Measurements from ENCODE around the gene SCTR.

SCTR gene

DNA sequence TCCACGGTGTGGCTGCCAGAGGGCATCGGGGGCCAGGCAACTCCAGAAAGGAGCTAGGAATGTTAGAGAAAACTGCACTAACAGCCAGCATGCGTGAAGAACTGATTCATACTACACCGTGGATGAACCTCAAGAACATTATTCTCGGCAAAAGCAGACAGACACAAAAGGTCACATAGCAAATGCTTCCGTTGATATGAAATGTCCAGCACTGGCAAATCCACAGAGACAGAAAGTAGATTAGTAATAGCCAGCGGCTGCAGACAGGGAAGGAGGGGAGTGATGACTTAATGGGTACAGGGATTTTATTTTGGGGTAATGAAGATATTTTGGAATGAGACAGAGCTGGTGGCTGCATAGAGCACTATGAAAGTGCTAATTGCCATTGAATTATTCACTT, 37.4 kb downstream of the SCTR start:
- no peak for DNase-seq

GRCh38 chr2:119486196-119486827, 38.0 kb downstream of the SCTR start:
- no peak for DNase-seq

- DNase-seq: no peak
Observed at GRCh38 chr2:119485336-119486110, 38.8 kb downstream of the SCTR start.

DNA sequence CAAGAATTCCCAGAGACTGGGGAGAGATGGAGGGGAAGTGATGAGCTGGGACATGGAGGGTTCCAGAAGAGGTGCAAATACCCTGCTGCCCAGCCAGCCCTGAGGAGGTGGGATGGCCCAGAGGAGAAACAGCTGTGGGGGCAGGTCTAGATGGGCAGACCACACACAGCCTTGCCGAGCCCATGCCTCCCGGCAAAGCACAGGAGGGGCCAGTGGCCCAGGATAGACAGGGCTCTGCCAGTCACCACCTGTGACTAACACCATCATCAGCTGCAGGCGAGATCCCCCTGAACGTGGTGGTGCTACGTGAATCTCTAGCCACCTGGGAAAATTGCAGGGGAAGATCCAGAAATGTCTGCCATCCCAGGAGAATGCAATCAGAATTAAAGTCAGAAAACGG, 39.4 kb downstream of the SCTR start:
- DNase-seq: no peak

GRCh38 chr2:119483896-119484718, 40.2 kb downstream of the SCTR start:
- no peak for DNase-seq

GRCh38 chr2:119483395-119483753, 40.9 kb downstream of the SCTR start:
- no peak for DNase-seq

- no peak for DNase-seq
Observed at GRCh38 chr2:119482481-119483394, 41.5 kb downstream of the SCTR start.

GRCh38 chr2:119481501-119482455, 42.5 kb downstream of the SCTR start:
- peak; percentile 56 for DNase-seq

DNA sequence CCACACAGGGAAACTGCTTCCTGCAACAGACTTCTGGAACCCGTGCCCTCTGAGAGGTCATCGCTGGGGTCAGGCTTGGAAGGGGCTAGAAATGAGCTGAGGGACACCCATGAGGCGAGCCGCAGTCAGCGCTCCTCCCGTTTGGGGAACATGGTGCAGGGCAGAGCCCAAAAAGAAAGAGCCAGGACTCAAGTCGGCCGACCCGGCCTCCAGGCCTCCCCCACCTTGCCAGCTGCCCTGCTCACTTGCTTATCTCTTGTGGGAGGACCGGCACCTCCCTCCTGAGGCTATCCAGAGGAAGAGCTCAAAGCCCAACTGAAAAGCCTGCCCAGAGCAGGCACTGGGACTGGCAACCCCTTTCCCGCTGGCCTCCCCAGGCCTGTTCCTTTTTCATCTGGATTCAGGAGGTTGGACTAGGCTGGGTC, 43.6 kb downstream of the SCTR start:
- no peak for DNase-seq

- DNase-seq: no peak
Observed at GRCh38 chr2:119480184-119480583, 44.1 kb downstream of the SCTR start.

GRCh38 chr2:119478978-119479295, 45.3 kb downstream of the SCTR start:
- DNase-seq: no peak

- DNase-seq: no peak
Observed at GRCh38 chr2:119478188-119478977, 45.9 kb downstream of the SCTR start.

DNA sequence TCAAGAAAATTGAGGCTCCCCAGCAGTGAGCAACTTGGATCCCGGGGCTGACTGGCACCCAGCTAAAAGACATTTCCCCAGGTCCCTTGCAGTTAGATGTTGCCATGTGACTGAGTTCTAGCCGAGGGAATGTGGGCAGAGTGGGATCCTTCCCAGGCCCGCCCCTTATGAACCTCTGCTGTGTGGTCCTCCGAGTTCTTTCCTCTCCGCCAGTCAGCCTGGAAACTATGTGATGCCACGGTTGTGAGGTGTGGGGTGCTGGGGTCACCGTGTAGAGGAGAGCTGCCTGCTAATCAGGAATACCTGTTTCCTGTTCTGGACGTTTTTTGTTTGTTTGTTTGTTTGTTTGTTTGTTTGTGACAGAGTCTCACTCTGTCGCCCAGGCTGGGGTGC, 47.2 kb downstream of the SCTR start:
- DNase-seq: no peak

DNA sequence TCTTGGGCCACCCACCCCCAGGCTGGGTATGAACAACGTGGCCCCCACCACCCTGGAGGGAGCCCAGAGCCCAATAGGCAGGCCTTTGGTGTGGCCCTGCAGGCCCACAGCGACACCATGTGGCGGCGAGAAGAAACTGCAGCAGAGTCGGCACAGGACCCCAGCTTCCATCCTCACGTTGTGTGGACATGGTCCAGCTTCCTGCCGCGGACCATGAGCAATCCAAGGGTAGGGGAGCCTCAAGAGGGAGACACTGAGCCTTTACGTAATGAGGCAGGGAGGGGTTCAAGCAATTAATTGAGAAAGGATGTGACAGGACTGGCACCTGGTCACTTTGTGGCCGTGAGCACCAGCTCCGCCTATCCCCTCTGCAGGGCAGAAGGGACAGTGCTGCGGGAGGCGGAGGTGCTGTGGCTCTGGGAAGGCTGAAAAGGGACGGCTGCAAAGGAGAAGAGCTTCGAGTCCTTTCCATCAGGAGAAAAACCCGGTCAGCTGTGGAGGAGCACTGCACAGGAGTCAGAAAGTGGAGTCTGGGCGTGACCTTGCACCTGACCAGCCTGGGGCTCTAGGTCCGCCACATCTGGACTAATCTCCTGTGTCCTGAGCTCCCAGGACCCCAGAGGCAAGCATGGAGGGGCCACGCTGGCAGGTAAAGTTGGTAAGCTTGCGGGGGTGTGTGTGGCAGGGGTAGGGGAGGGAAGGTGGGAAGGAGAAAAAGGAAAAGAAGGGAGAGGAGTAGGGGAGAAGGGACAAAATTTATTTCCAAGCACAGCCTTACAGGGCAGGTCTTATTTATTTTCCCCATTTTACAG, 47.8 kb downstream of the SCTR start:
- peak; percentile 36 for DNase-seq

GRCh38 chr2:119475857-119476244, 48.4 kb downstream of the SCTR start:
- no peak for DNase-seq

DNA sequence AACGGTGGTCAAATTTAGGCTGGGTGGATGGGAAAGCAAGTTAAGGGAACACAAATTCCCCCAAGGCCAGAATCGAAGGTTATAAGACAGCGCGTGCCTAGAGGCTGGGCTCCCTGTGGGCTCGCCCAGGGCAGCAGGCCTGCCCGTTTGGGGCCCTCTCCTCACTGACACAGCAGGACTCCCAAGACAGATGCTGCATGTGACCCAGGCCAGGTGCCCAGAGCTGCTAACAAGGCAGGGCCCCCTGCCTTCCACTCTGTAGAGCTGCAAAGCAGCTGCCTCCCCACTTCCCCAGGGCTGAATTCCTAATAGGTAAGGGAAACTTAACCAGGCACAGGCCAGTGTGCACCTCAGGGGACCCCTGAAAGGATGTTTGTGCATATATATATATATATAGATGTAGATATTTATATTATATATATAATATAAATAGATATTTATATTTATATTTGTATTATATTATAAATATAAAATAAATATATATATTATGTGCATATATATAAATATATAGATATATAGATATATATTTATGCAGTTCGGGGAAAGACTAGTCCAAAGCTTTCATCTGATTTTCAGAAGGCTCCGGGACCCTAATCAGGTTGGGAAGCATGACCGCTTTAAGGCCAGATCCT, 48.9 kb downstream of the SCTR start:
- no peak for DNase-seq

DNA sequence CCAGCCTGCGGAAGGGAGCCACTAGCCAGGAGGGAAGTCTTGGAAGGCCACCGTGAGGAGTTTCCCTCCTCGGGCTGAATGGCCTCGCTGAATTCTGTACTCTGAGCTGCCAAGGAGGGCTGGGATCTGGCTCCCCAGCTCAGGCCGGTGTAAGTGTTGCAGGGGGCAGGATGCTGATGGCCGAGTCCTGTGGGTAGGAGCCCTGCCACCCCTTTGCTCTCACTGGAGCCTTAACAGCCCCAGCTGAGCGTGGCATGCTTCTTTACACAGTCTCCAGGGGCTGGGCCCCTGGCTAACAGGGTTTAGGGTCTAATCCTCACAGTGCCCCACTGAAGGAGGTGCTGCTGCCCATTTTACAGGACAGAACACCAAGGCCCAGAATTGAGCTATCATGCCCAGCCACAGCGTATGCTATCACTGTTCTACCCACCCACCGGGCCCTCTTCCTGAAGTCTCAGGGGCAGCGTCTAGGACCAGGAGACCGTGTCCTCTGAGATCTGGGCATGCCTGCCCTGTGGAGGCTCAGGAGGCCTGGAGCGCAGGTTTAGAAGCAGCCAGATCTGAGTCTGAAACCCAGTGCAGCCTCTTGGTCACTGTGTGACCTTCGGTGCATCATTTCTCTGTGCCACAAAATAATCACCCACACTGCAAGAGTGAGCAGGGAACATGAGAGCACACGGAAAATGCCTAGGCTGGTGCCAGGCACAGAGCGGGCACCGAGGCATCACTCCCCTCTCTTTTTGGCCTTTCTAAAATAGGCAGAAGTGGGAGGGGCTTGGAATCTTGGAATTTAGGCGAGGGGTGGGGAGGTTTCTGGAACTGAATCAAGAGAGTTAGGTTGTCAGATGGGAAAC, 49.7 kb downstream of the SCTR start:
- no peak for DNase-seq

- no peak for DNase-seq
Observed at GRCh38 chr2:119473621-119474370, 50.5 kb downstream of the SCTR start.

Data from NCI-H2029 (cell line).